ENCODE results near the gene VCX2. TPM values are rescaled to one million over a fixed set of nuclear protein-coding genes. Genes with fewer than 3 reads are reported as not detected.
"Not testable (repeated sequence)": the region's sequence is repeated elsewhere in the genome, so short reads cannot be mapped to it uniquely, and the experiment has no call there.

The VCX2 gene
- not detected for polyA plus RNA-seq (2013, experiment 1 of 2)
- not detected for polyA plus RNA-seq (2013, experiment 2 of 2)

DNA sequence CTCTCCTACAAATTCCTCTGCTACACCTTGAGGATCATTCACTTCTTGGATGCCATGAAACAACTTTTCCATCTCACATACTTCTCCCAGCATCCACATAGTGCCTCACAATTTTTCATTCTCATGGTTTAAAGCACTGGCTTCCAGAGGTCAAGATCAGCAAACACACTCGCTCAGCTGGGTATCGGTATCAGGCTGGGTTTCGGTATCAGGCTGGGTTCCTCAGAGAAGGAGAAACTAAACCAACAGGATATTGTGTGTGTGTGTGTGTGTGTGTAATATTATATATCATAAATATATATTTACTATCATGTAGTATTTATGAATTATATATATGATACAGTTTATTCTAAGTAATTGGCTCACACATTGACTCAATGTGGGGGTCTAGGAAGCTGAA, at the start of gene VCX2:
TSS of gene VCX2 (minus strand) at position 99 of the 400 bp plus-strand sequence. CDS start 624 bp downstream, outside the sequence.
- not testable (repeated sequence) for H2BK5ac ChIP-seq (ENCODE audit: low read length); H3K56ac ChIP-seq (ENCODE audit: low read length); H3K4me3 ChIP-seq (ENCODE audit: low read length); H4K8ac ChIP-seq (ENCODE audit: low read depth, low read length); DNase-seq; H3K4me1 ChIP-seq (ENCODE audit: control insufficient read depth, low read depth, low read length); H3K36me3 ChIP-seq (ENCODE audit: control insufficient read depth, insufficient read depth, low read length); H3K27ac ChIP-seq (ENCODE audit: low read depth, low read length); H3K79me2 ChIP-seq (ENCODE audit: control insufficient read depth, insufficient read depth, low read length); H2BK15ac ChIP-seq (replicated peaks; ENCODE audit: low read depth); H3K23ac ChIP-seq (ENCODE audit: low read length); H3K4ac ChIP-seq (ENCODE audit: low read depth, low read length); H3K4me2 ChIP-seq (ENCODE audit: low read length); H3K9ac ChIP-seq (ENCODE audit: low read length); H3K27me3 ChIP-seq (ENCODE audit: insufficient read depth, low read length, poor library complexity); H2AK5ac ChIP-seq (ENCODE audit: low read length); H4K5ac ChIP-seq (ENCODE audit: low read length); H3K18ac ChIP-seq (ENCODE audit: low read length); H3K79me1 ChIP-seq (ENCODE audit: low read length); H2BK120ac ChIP-seq (ENCODE audit: low read depth, low read length)
- no CpG with 5 or more reads among the region's 3 CpGs for WGBS (ENCODE audit: extremely low coverage, insufficient coverage, low lambda C conversion rate)

DNA sequence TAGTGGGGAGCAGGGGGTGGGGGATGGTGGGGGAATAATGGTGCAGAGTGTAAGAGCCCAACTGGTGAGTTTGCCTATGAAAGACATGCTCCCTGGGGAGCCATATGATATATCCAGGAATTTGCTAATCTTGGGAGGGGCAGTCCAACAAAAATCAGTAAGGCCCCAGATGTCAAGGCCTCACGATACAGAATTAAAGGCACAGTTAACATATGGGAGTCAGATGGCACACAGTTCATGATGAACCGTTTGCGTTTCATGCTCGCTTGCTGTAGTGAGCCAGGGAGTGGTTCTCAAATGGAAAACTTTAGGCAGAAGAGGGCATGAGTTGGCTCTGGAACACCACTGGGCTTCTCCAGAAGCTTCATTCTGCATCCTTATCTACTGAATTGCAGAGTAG, 33.9 kb upstream of the VCX2 start:
- Histone ChIP-seq H3K27me3 (ENCODE audit: insufficient read depth, low read length, poor library complexity) (no peaks in the 10 kb centered on the region), H3K4me2 (ENCODE audit: low read length) (no peak overlapping the region), H2BK5ac (ENCODE audit: low read length) (no peak overlapping the region), H3K79me2 (ENCODE audit: control insufficient read depth, insufficient read depth, low read length) (no peaks in the 10 kb centered on the region), H2BK120ac (ENCODE audit: low read depth, low read length) (no peak overlapping the region), H3K56ac (ENCODE audit: low read length) (no peak overlapping the region), H3K4ac (ENCODE audit: low read depth, low read length) (no peak overlapping the region), H3K23ac (ENCODE audit: low read length) (no peak overlapping the region), H3K27ac (ENCODE audit: low read depth, low read length) (no peak overlapping the region), H2BK15ac (replicated peaks; ENCODE audit: low read depth) (no peak overlapping the region), H4K5ac (ENCODE audit: low read length) (no peak overlapping the region), H3K18ac (ENCODE audit: low read length) (no peak overlapping the region), H3K4me1 (ENCODE audit: control insufficient read depth, low read depth, low read length) (no peaks in the 10 kb centered on the region), H3K4me3 (ENCODE audit: low read length) (no peak overlapping the region), H3K79me1 (ENCODE audit: low read length) (no peaks in the 10 kb centered on the region), H4K8ac (ENCODE audit: low read depth, low read length) (no peak overlapping the region), H2AK5ac (ENCODE audit: low read length) (no peak overlapping the region), H3K36me3 (ENCODE audit: control insufficient read depth, insufficient read depth, low read length) (no peaks in the 10 kb centered on the region), H3K9ac (ENCODE audit: low read length) (no peak overlapping the region)
- no peak for DNase-seq
- no CpG with 5 or more reads among the region's 4 CpGs for WGBS (ENCODE audit: extremely low coverage, insufficient coverage, low lambda C conversion rate)

DNA sequence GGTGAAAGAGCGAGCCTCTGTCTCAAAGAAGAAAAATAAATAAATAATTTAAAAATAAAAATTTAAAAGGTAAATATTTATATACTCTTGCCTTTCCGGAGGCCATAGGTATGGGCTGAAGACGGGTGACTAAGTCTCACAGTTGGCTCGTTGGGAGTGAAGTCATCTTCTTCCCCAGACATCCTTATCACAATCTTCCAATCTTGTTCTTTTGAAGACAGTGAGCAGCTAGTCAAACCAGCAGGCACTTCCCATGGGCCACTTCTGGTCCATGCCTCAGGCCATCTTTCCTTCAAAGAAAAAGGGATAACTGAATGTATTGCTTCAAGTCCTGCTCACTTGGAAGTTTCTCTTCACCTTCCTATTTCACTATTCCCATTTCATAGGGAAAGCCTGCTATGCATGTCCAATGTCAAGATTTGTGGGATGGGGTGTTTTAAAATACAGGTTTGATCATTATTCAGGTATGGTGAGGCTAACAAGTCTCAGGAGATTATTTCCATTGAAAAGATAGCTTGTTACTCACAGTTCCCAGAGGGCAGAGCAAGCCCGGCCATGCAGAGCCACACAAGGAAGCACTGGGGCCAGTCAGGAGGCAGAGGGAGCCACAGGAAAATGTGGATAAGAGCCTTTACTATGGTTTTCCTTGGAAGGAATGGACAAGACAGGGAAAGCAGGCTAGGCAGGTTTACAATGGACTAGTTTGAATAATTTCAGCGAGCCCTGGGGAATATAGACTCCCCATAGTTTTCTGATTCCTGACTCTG, 33.3 kb upstream of the VCX2 start:
- no peak overlapping the region for H3K56ac ChIP-seq (ENCODE audit: low read length)
- H2BK15ac ChIP-seq (replicated peaks; ENCODE audit: low read depth) = no peak overlapping the region
- no peak overlapping the region for H2BK5ac ChIP-seq (ENCODE audit: low read length)
- H3K36me3 ChIP-seq (ENCODE audit: control insufficient read depth, insufficient read depth, low read length) = no peaks in the 10 kb centered on the region
- peak overlapping the region; percentile 10 for H3K18ac ChIP-seq (ENCODE audit: low read length)
- H3K4ac ChIP-seq (ENCODE audit: low read depth, low read length) = no peak overlapping the region
- WGBS (ENCODE audit: extremely low coverage, insufficient coverage, low lambda C conversion rate) = no CpG with 5 or more reads among the region's 6 CpGs
- no peak overlapping the region for H4K8ac ChIP-seq (ENCODE audit: low read depth, low read length)
- H3K9ac ChIP-seq (ENCODE audit: low read length) = no peak overlapping the region
- no peak overlapping the region for H3K27ac ChIP-seq (ENCODE audit: low read depth, low read length)
- H2BK120ac ChIP-seq (ENCODE audit: low read depth, low read length) = no peak overlapping the region
- no peaks in the 10 kb centered on the region for H3K79me2 ChIP-seq (ENCODE audit: control insufficient read depth, insufficient read depth, low read length)
- H3K79me1 ChIP-seq (ENCODE audit: low read length) = no peaks in the 10 kb centered on the region
- H3K4me2 ChIP-seq (ENCODE audit: low read length) = no peak overlapping the region
- no peak overlapping the region for H4K5ac ChIP-seq (ENCODE audit: low read length)
- peak; percentile 32 for DNase-seq
- no peak overlapping the region for H3K23ac ChIP-seq (ENCODE audit: low read length)
- H3K4me1 ChIP-seq (ENCODE audit: control insufficient read depth, low read depth, low read length) = no peaks in the 10 kb centered on the region
- H3K27me3 ChIP-seq (ENCODE audit: insufficient read depth, low read length, poor library complexity) = no peaks in the 10 kb centered on the region
- H2AK5ac ChIP-seq (ENCODE audit: low read length) = no peak overlapping the region
- no peak overlapping the region for H3K4me3 ChIP-seq (ENCODE audit: low read length)

DNA sequence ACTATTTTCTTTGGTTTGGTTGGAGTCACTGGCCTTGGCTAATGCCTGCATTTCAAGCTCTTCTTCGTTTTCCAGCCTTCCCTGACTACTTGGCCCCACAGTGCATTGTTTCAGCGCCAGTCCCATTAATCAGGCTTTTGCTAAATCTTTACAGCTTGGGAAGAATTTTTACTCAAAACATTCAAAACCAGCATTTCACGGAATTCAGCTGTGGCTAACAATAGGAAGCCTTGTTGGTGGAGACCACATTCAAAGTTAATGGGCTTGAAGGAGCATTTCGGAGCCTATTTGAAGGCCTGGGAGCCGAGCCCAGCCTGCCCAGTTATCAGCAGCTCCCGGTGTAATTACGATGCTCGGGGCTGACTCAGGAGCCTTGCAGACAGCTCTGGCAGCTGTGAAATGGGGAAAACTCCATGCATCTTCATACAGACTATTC, 30.8 kb upstream of the VCX2 start:
- H2BK15ac ChIP-seq (replicated peaks; ENCODE audit: low read depth) = no peak overlapping the region
- no peak overlapping the region for H4K8ac ChIP-seq (ENCODE audit: low read depth, low read length)
- H4K5ac ChIP-seq (ENCODE audit: low read length) = no peak overlapping the region
- no peak overlapping the region for H3K56ac ChIP-seq (ENCODE audit: low read length)
- H3K4me2 ChIP-seq (ENCODE audit: low read length) = no peak overlapping the region
- H3K36me3 ChIP-seq (ENCODE audit: control insufficient read depth, insufficient read depth, low read length) = no peaks in the 10 kb centered on the region
- DNase-seq = peak; percentile 5
- H3K9ac ChIP-seq (ENCODE audit: low read length) = no peak overlapping the region
- no peak overlapping the region for H2BK120ac ChIP-seq (ENCODE audit: low read depth, low read length)
- H3K4me1 ChIP-seq (ENCODE audit: control insufficient read depth, low read depth, low read length) = no peaks in the 10 kb centered on the region
- no peak overlapping the region for H3K23ac ChIP-seq (ENCODE audit: low read length)
- H3K4ac ChIP-seq (ENCODE audit: low read depth, low read length) = no peak overlapping the region
- no peak overlapping the region for H3K27ac ChIP-seq (ENCODE audit: low read depth, low read length)
- no peak overlapping the region for H2BK5ac ChIP-seq (ENCODE audit: low read length)
- no peak overlapping the region for H3K18ac ChIP-seq (ENCODE audit: low read length)
- no peaks in the 10 kb centered on the region for H3K27me3 ChIP-seq (ENCODE audit: insufficient read depth, low read length, poor library complexity)
- H2AK5ac ChIP-seq (ENCODE audit: low read length) = no peak overlapping the region
- no peak overlapping the region for H3K4me3 ChIP-seq (ENCODE audit: low read length)
- no peaks in the 10 kb centered on the region for H3K79me1 ChIP-seq (ENCODE audit: low read length)
- H3K79me2 ChIP-seq (ENCODE audit: control insufficient read depth, insufficient read depth, low read length) = no peaks in the 10 kb centered on the region
- no CpG with 5 or more reads among the region's 8 CpGs for WGBS (ENCODE audit: extremely low coverage, insufficient coverage, low lambda C conversion rate)

DNA sequence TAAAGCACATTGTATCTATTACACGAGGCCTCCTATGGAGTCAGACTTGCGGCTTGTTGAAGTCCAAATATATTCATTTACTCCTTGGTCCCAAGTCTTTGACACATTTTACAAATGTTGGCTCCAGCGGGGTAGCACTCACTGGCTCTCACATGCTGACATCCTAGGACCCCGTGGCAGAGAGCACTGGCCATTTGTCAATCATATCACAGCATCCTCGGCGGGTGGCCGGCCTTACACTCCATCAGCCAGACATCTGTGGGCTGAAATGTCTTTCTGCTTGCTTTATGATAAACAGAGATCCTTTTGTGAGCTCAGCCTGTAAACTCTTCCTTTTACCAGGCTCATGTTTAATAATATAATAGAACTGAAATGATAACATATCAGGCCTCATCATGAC, 25.7 kb upstream of the VCX2 start:
- Histone ChIP-seq H3K36me3 (ENCODE audit: control insufficient read depth, insufficient read depth, low read length) (no peaks in the 10 kb centered on the region), H3K27ac (ENCODE audit: low read depth, low read length) (no peak overlapping the region), H2BK15ac (replicated peaks; ENCODE audit: low read depth) (no peak overlapping the region), H3K9ac (ENCODE audit: low read length) (no peak overlapping the region), H3K4ac (ENCODE audit: low read depth, low read length) (no peak overlapping the region), H4K8ac (ENCODE audit: low read depth, low read length) (no peak overlapping the region), H4K5ac (ENCODE audit: low read length) (no peak overlapping the region), H3K4me2 (ENCODE audit: low read length) (no peak overlapping the region), H3K27me3 (ENCODE audit: insufficient read depth, low read length, poor library complexity) (no peaks in the 10 kb centered on the region), H2BK120ac (ENCODE audit: low read depth, low read length) (no peak overlapping the region), H3K79me2 (ENCODE audit: control insufficient read depth, insufficient read depth, low read length) (no peaks in the 10 kb centered on the region), H3K23ac (ENCODE audit: low read length) (no peak overlapping the region), H2BK5ac (ENCODE audit: low read length) (no peak overlapping the region), H3K18ac (ENCODE audit: low read length) (no peak overlapping the region), H2AK5ac (ENCODE audit: low read length) (no peak overlapping the region), H3K79me1 (ENCODE audit: low read length) (no peaks in the 10 kb centered on the region), H3K4me1 (ENCODE audit: control insufficient read depth, low read depth, low read length) (no peaks in the 10 kb centered on the region), H3K56ac (ENCODE audit: low read length) (no peak overlapping the region), H3K4me3 (ENCODE audit: low read length) (no peak overlapping the region)
- WGBS (ENCODE audit: extremely low coverage, insufficient coverage, low lambda C conversion rate) = no CpG with 5 or more reads among the region's 7 CpGs
- no peak for DNase-seq

DNA sequence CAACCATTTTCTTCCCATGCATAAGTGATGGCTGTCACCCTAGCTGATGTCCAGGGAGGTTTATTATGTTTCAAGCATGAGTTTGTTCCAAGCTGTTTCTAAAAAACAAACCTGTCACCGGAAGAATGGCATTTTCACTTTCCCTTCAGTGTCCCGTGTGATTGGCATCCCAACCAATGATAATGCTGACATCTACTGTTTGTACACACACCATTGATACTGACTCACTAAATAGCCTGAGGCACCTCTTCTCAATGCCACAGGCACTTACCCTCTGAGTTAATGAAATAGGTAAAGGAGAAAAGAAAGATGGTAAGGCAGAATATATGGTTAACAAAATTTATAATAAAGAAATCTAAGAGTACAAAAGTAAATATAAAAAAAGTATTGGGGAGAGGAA, 23.1 kb upstream of the VCX2 start:
- Histone ChIP-seq H3K79me1 (ENCODE audit: low read length) (no peaks in the 10 kb centered on the region), H3K56ac (ENCODE audit: low read length) (no peak overlapping the region), H3K9ac (ENCODE audit: low read length) (no peak overlapping the region), H4K8ac (ENCODE audit: low read depth, low read length) (no peak overlapping the region), H3K18ac (ENCODE audit: low read length) (no peak overlapping the region), H3K36me3 (ENCODE audit: control insufficient read depth, insufficient read depth, low read length) (no peaks in the 10 kb centered on the region), H2BK5ac (ENCODE audit: low read length) (no peak overlapping the region), H4K5ac (ENCODE audit: low read length) (no peak overlapping the region), H3K4me1 (ENCODE audit: control insufficient read depth, low read depth, low read length) (no peaks in the 10 kb centered on the region), H3K4ac (ENCODE audit: low read depth, low read length) (no peak overlapping the region), H3K4me3 (ENCODE audit: low read length) (no peak overlapping the region), H3K23ac (ENCODE audit: low read length) (no peak overlapping the region), H3K27me3 (ENCODE audit: insufficient read depth, low read length, poor library complexity) (no peaks in the 10 kb centered on the region), H3K79me2 (ENCODE audit: control insufficient read depth, insufficient read depth, low read length) (no peaks in the 10 kb centered on the region), H2BK120ac (ENCODE audit: low read depth, low read length) (no peak overlapping the region), H2AK5ac (ENCODE audit: low read length) (no peak overlapping the region), H3K27ac (ENCODE audit: low read depth, low read length) (no peak overlapping the region), H3K4me2 (ENCODE audit: low read length) (no peak overlapping the region), H2BK15ac (replicated peaks; ENCODE audit: low read depth) (no peak overlapping the region)
- no CpG with 5 or more reads among the region's 2 CpGs for WGBS (ENCODE audit: extremely low coverage, insufficient coverage, low lambda C conversion rate)
- DNase-seq = no peak

Measured in mesendoderm (in vitro differentiated cells).